ENCODE results near the gene PRPS2. TPM values are rescaled to one million over a fixed set of nuclear protein-coding genes. Genes with fewer than 3 reads are reported as not detected.

PRPS2 gene
- total RNA-seq, 1 donor from 2014 or later: 6.2 TPM

- DNase-seq (ENCODE audit: low spot score): no peak
- Mint-ChIP-seq H3K4me1 (ENCODE audit: unreplicated experiment) (no peaks in the 10 kb centered on the region), H3K4me3 (ENCODE audit: unreplicated experiment) (no peak overlapping the region), H3K27me3 (ENCODE audit: unreplicated experiment) (no peaks in the 10 kb centered on the region), H3K27ac (ENCODE audit: unreplicated experiment) (no peak overlapping the region), H3K9me3 (ENCODE audit: unreplicated experiment) (no peaks in the 10 kb centered on the region), H3K36me3 (ENCODE audit: low read depth, unreplicated experiment) (no peaks in the 10 kb centered on the region)
- no peak for TF ChIP-seq CTCF (IDR thresholded peaks at IDR 0.05; ENCODE audit: unreplicated experiment)
Measured at GRCh38 chrX:12804655-12805054, 13.4 kb downstream of the PRPS2 start.

- no peak overlapping the region for H3K4me3 Mint-ChIP-seq (ENCODE audit: unreplicated experiment)
- DNase-seq (ENCODE audit: low spot score): no peak
- no peaks in the 10 kb centered on the region for H3K4me1 Mint-ChIP-seq (ENCODE audit: unreplicated experiment)
- H3K27ac Mint-ChIP-seq (ENCODE audit: unreplicated experiment): no peak overlapping the region
- TF ChIP-seq CTCF (IDR thresholded peaks at IDR 0.05; ENCODE audit: unreplicated experiment): no peak
- no peaks in the 10 kb centered on the region for H3K9me3 Mint-ChIP-seq (ENCODE audit: unreplicated experiment)
- no peaks in the 10 kb centered on the region for H3K36me3 Mint-ChIP-seq (ENCODE audit: low read depth, unreplicated experiment)
- no peaks in the 10 kb centered on the region for H3K27me3 Mint-ChIP-seq (ENCODE audit: unreplicated experiment)
Measured at GRCh38 chrX:12805333-12805732, 14.1 kb downstream of the PRPS2 start.

GRCh38 chrX:12811658-12812057 lies 20.4 kb downstream of the PRPS2 start:
- no peak for DNase-seq (ENCODE audit: low spot score)
- Mint-ChIP-seq H3K27me3 (ENCODE audit: unreplicated experiment) (no peaks in the 10 kb centered on the region), H3K36me3 (ENCODE audit: low read depth, unreplicated experiment) (no peaks in the 10 kb centered on the region), H3K27ac (ENCODE audit: unreplicated experiment) (no peak overlapping the region), H3K9me3 (ENCODE audit: unreplicated experiment) (no peaks in the 10 kb centered on the region), H3K4me1 (ENCODE audit: unreplicated experiment) (no peaks in the 10 kb centered on the region), H3K4me3 (ENCODE audit: unreplicated experiment) (no peak overlapping the region)
- TF ChIP-seq CTCF (IDR thresholded peaks at IDR 0.05; ENCODE audit: unreplicated experiment): no peak

GRCh38 chrX:12814420-12814819 lies 23.2 kb downstream of the PRPS2 start:
- Mint-ChIP-seq H3K4me3 (ENCODE audit: unreplicated experiment) (no peak overlapping the region), H3K27me3 (ENCODE audit: unreplicated experiment) (no peaks in the 10 kb centered on the region), H3K27ac (ENCODE audit: unreplicated experiment) (no peak overlapping the region), H3K9me3 (ENCODE audit: unreplicated experiment) (no peaks in the 10 kb centered on the region), H3K36me3 (ENCODE audit: low read depth, unreplicated experiment) (no peaks in the 10 kb centered on the region), H3K4me1 (ENCODE audit: unreplicated experiment) (no peaks in the 10 kb centered on the region)
- TF ChIP-seq CTCF (IDR thresholded peaks at IDR 0.05; ENCODE audit: unreplicated experiment): peak; percentile 50
- peak; percentile 45 for DNase-seq (ENCODE audit: low spot score)

GRCh38 chrX:12817528-12817927 lies 26.3 kb downstream of the PRPS2 start:
- Mint-ChIP-seq H3K4me1 (ENCODE audit: unreplicated experiment) (no peaks in the 10 kb centered on the region), H3K36me3 (ENCODE audit: low read depth, unreplicated experiment) (no peaks in the 10 kb centered on the region), H3K4me3 (ENCODE audit: unreplicated experiment) (no peak overlapping the region), H3K9me3 (ENCODE audit: unreplicated experiment) (no peaks in the 10 kb centered on the region), H3K27me3 (ENCODE audit: unreplicated experiment) (no peaks in the 10 kb centered on the region), H3K27ac (ENCODE audit: unreplicated experiment) (no peak overlapping the region)
- no peak for TF ChIP-seq CTCF (IDR thresholded peaks at IDR 0.05; ENCODE audit: unreplicated experiment)
- no peak for DNase-seq (ENCODE audit: low spot score)
